Trophoblast cell (in vitro differentiated cells and primary cell): ENCODE measurements around the gene ASH1L.

Experiments used
- DNase-seq, 2 donors: peaks; one replicate each; pipeline ENCODE4 v3.0.0-alpha.2; 2016
- H2AFZ ChIP-seq: 2 replicates; pipeline ENCODE4 v1.6.1; 2013; ENCODE audit warnings: low read length, moderate library complexity, mild to moderate bottlenecking; ENCODE audit not compliant: insufficient read depth, poor library complexity
- H2AK5ac ChIP-seq: 2 replicates; pipeline ENCODE4 v1.6.1; 2013; ENCODE audit warnings: mild to moderate bottlenecking, low read length
- H2BK120ac ChIP-seq: 2 replicates; pipeline ENCODE4 v1.6.1; 2013; ENCODE audit warnings: low read length, mild to moderate bottlenecking, moderate library complexity; ENCODE audit not compliant: insufficient read depth, poor library complexity
- H2BK12ac ChIP-seq: 2 replicates; pipeline ENCODE4 v1.6.1; 2013; ENCODE audit warnings: mild to moderate bottlenecking, low read length, moderate library complexity
- H2BK5ac ChIP-seq: 2 replicates; pipeline ENCODE4 v1.6.1; 2013; ENCODE audit warnings: low read length, low read depth, moderate library complexity, mild to moderate bottlenecking; ENCODE audit not compliant: poor library complexity
- H3K14ac ChIP-seq: 2 replicates; pipeline ENCODE4 v1.6.1; 2013; ENCODE audit warnings: mild to moderate bottlenecking, low read length
- H3K18ac ChIP-seq: 2 replicates; pipeline ENCODE4 v1.6.1; 2013; ENCODE audit warnings: mild to moderate bottlenecking, low read length
- H3K23ac ChIP-seq: 2 replicates; pipeline ENCODE4 v1.6.1; 2013; ENCODE audit warnings: low read length
- H3K27ac ChIP-seq: 2 replicates; pipeline ENCODE4 v1.5.1; 2013; ENCODE audit warnings: low read depth, mild to moderate bottlenecking, inconsistent platforms, low read length, moderate library complexity
- H3K27me3 ChIP-seq: 2 replicates; pipeline ENCODE4 v1.6.1; 2013; ENCODE audit warnings: inconsistent platforms, mild to moderate bottlenecking, low read length, moderate library complexity; ENCODE audit not compliant: insufficient read depth
- H3K36me3 ChIP-seq, 2 experiments: 1 replicate in 1 of 2; 2 replicates in 1 of 2; pipeline ENCODE4 v1.6.1; 2013; ENCODE audit warnings: low read length in 2 of 2, mild to moderate bottlenecking in 2 of 2, moderate library complexity in 1 of 2; ENCODE audit not compliant: insufficient read depth in 2 of 2, control insufficient read depth in 1 of 2
- H3K4ac ChIP-seq: 2 replicates; pipeline ENCODE4 v1.6.1; 2013; ENCODE audit warnings: low read depth, mild to moderate bottlenecking, low read length, moderate library complexity
- H3K4me1 ChIP-seq, 2 experiments: 1 replicate in 1 of 2; 2 replicates in 1 of 2; pipeline ENCODE4 v1.6.1; 2013; ENCODE audit warnings: low read length in 2 of 2, mild to moderate bottlenecking in 2 of 2, moderate library complexity in 1 of 2; ENCODE audit not compliant: insufficient read depth in 2 of 2, control insufficient read depth in 1 of 2
- H3K4me2 ChIP-seq: 2 replicates; pipeline ENCODE4 v1.6.1; 2013; ENCODE audit warnings: inconsistent platforms, mild to moderate bottlenecking, low read length, moderate library complexity
- H3K4me3 ChIP-seq: 2 replicates; pipeline ENCODE4 v1.5.1; 2013; ENCODE audit warnings: mild to moderate bottlenecking, low read depth, low read length, inconsistent platforms
- H3K79me1 ChIP-seq: one replicate; pipeline ENCODE4 v1.6.1; 2013; ENCODE audit warnings: low read length
- H3K79me2 ChIP-seq: 2 replicates; pipeline ENCODE4 v1.6.1; 2013; ENCODE audit warnings: low read length, mild to moderate bottlenecking; ENCODE audit not compliant: control insufficient read depth, insufficient read depth, poor library complexity
- H3K9ac ChIP-seq: 2 replicates; pipeline ENCODE4 v1.6.1; 2013; ENCODE audit warnings: mild to moderate bottlenecking, low read length
- H3K9me3 ChIP-seq: 2 replicates; pipeline ENCODE4 v1.6.1; 2013; ENCODE audit warnings: low read depth, mild to moderate bottlenecking, control low read depth, inconsistent platforms, low read length; ENCODE audit not compliant: insufficient read depth
- H4K12ac ChIP-seq: 2 replicates; pipeline ENCODE4 v1.6.1; 2013; ENCODE audit warnings: low read depth, mild to moderate bottlenecking, low read length, moderate library complexity
- H4K8ac ChIP-seq: 2 replicates; pipeline ENCODE4 v1.6.1; 2013; ENCODE audit warnings: low read depth, mild to moderate bottlenecking, low read length, moderate library complexity
- H4K91ac ChIP-seq: one replicate; pipeline ENCODE4 v1.6.1; 2013; ENCODE audit warnings: low read depth, mild to moderate bottlenecking, low read length, moderate library complexity
- WGBS: extraction: QIAGEN DNeasy Blood & Tissue Kit; methylation state at CpG from one replicate; pipeline ENCODE4 v1.1.7; 2013; ENCODE audit warnings: missing lambda C conversion rate; ENCODE audit not compliant: insufficient read length, insufficient coverage; ENCODE audit errors: extremely low coverage; 5-methylcytosine and 5-hydroxymethylcytosine counted together

ASH1L gene

DNA sequence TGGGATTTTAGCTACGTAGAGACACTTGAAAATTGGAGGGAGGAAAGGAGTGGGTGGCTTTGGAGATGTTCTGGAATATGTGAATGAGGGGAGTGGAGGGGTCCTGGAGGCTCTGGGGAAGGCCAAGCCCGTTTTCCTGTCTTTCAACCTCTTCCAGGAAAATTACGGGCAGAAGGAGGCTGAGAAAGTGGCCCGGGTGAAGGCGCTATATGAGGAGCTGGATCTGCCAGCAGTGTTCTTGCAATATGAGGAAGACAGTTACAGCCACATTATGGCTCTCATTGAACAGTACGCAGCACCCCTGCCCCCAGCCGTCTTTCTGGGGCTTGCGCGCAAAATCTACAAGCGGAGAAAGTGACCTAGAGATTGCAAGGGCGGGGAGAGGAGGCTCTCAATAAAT, 242.4 kb downstream of the ASH1L start:
- Histone ChIP-seq H3K23ac (no peak overlapping the region), H3K4ac (no peak overlapping the region), H3K27ac (no peak overlapping the region), H4K91ac (no peak overlapping the region), H2AK5ac (no peak overlapping the region), H2BK120ac (no peak overlapping the region), H3K4me1 (peaks cover 1 to 14% of the 10 kb centered on the region in 2 experiments), H3K79me2 (peaks cover 12% of the 10 kb centered on the region), H3K4me2 (peak overlapping the region; percentile 42), H2BK5ac (no peak overlapping the region), H2AFZ (no peak overlapping the region), H4K12ac (no peak overlapping the region), H4K8ac (no peak overlapping the region), H3K4me3 (no peak overlapping the region), H3K27me3 (no peaks in the 10 kb centered on the region), H3K18ac (no peak overlapping the region), H3K79me1 (peaks cover 15% of the 10 kb centered on the region), H3K9me3 (no peaks in the 10 kb centered on the region), H3K36me3 (peaks cover 33 to 40% of the 10 kb centered on the region in 2 experiments), H2BK12ac (no peak overlapping the region), H3K9ac (no peak overlapping the region), H3K14ac (no peak overlapping the region)
- no peak for DNase-seq
- no CpG with 5 or more reads among the region's 11 CpGs for WGBS

DNA sequence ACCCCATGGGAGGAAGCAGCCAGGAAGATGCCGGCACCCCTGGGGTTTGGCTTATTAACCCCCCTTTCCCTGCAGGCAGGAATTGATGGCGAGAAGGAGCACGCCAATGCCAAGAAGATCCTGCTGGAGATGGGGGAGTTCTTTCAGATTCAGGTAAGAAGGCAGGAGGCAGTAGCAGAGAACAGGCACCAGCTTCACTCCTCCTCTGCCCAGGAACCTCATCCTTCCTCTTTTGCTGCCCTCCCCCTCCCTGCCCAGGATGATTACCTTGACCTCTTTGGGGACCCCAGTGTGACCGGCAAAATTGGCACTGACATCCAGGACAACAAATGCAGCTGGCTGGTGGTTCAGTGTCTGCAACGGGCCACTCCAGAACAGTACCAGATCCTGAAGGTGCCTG, 243.1 kb downstream of the ASH1L start:
- H2BK5ac ChIP-seq: no peak overlapping the region
- no peak overlapping the region for H3K4me3 ChIP-seq
- DNase-seq: no peak
- no peak overlapping the region for H3K23ac ChIP-seq
- H4K91ac ChIP-seq: no peak overlapping the region
- no peak overlapping the region for H3K14ac ChIP-seq
- H3K4me2 ChIP-seq: no peak overlapping the region
- no peak overlapping the region for H3K4ac ChIP-seq
- H3K9me3 ChIP-seq: no peaks in the 10 kb centered on the region
- H3K27me3 ChIP-seq: no peaks in the 10 kb centered on the region
- H2AK5ac ChIP-seq: no peak overlapping the region
- peaks cover 37 to 45% of the 10 kb centered on the region in 2 experiments for H3K36me3 ChIP-seq
- peaks cover 0 to 12% of the 10 kb centered on the region in 2 experiments for H3K4me1 ChIP-seq
- H3K79me2 ChIP-seq: peaks cover 7% of the 10 kb centered on the region
- no peak overlapping the region for H3K9ac ChIP-seq
- H3K27ac ChIP-seq: no peak overlapping the region
- no peak overlapping the region for H4K8ac ChIP-seq
- H3K18ac ChIP-seq: no peak overlapping the region
- WGBS: no CpG with 5 or more reads among the region's 5 CpGs
- H2AFZ ChIP-seq: no peak overlapping the region
- H2BK120ac ChIP-seq: no peak overlapping the region
- H3K79me1 ChIP-seq: peaks cover 10% of the 10 kb centered on the region
- H4K12ac ChIP-seq: no peak overlapping the region
- no peak overlapping the region for H2BK12ac ChIP-seq

DNA sequence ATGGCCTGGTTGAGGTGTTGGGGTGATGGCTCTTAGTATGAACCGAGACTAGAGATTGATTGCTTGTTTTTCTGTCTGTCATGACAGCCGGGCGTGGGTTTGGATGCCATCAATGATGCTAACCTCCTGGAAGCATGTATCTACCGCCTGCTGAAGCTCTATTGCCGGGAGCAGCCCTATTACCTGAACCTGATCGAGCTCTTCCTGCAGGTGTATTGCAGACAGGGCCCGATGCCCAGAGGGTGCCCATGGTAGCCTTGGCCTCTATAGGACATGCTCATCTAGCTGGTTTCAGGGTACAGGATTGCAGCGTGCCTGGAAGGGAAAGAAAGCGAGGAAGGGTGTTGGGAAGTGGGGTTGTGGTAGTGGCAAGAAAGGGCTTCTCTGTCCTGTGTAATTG, 244.5 kb downstream of the ASH1L start:
- WGBS: no CpG with 5 or more reads among the region's 9 CpGs

DNA sequence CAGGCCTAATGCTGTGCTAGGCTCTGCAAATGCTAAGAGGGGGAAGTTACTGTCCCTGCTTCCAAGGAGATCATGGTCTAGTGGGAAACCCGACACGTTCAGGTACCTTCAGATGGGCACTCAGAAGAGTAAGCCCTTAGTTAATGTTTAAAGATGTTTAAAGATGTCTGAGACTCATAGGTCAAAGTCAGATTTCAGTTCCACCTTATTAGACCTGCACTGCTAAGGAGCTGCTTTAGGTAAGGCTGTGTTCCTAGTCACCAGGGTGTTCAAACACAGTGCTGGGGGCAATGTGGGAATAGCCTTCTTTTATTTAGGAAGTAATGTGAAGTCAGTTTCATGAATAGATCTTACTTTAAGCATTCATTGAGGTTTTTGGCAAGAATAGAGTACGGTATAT, 245.7 kb downstream of the ASH1L start:
- Histone ChIP-seq H3K4me2 (no peak overlapping the region), H3K4me1 (peaks cover 0 to 6% of the 10 kb centered on the region in 2 experiments), H3K9ac (no peak overlapping the region), H3K14ac (no peak overlapping the region), H4K12ac (no peak overlapping the region), H3K9me3 (no peaks in the 10 kb centered on the region), H2AFZ (no peak overlapping the region), H3K27ac (no peak overlapping the region), H3K4me3 (no peak overlapping the region), H3K79me2 (no peaks in the 10 kb centered on the region), H3K36me3 (peaks cover 51 to 64% of the 10 kb centered on the region in 2 experiments), H3K27me3 (no peaks in the 10 kb centered on the region), H4K8ac (no peak overlapping the region), H4K91ac (no peak overlapping the region), H3K79me1 (no peaks in the 10 kb centered on the region), H3K4ac (no peak overlapping the region), H2BK12ac (no peak overlapping the region), H2AK5ac (no peak overlapping the region), H2BK5ac (no peak overlapping the region), H2BK120ac (no peak overlapping the region), H3K23ac (no peak overlapping the region), H3K18ac (no peak overlapping the region)
- WGBS: no CpG with 5 or more reads among the region's 3 CpGs
- DNase-seq: no peak

More for the DNA sequence above, 244.5 kb downstream of the ASH1L start:
- H3K4ac ChIP-seq: no peak overlapping the region
- DNase-seq: no peak
- H3K79me2 ChIP-seq: peaks cover 2% of the 10 kb centered on the region
- peaks cover 0 to 12% of the 10 kb centered on the region in 2 experiments for H3K4me1 ChIP-seq
- no peak overlapping the region for H2BK5ac ChIP-seq
- no peaks in the 10 kb centered on the region for H3K79me1 ChIP-seq
- H3K36me3 ChIP-seq: peaks cover 48 to 56% of the 10 kb centered on the region in 2 experiments
- H3K4me2 ChIP-seq: no peak overlapping the region
- no peak overlapping the region for H4K8ac ChIP-seq
- no peak overlapping the region for H3K4me3 ChIP-seq
- H3K14ac ChIP-seq: no peak overlapping the region
- H2AFZ ChIP-seq: no peak overlapping the region
- H3K27me3 ChIP-seq: no peaks in the 10 kb centered on the region
- H3K27ac ChIP-seq: no peak overlapping the region
- no peak overlapping the region for H2AK5ac ChIP-seq
- no peak overlapping the region for H4K12ac ChIP-seq
- no peak overlapping the region for H3K23ac ChIP-seq
- H2BK12ac ChIP-seq: no peak overlapping the region
- no peaks in the 10 kb centered on the region for H3K9me3 ChIP-seq
- H3K18ac ChIP-seq: no peak overlapping the region
- H2BK120ac ChIP-seq: no peak overlapping the region
- H4K91ac ChIP-seq: no peak overlapping the region
- no peak overlapping the region for H3K9ac ChIP-seq
